Stimulated activated CD4-positive, alpha-beta T cell treated with anti-CD3 and anti-CD28 coated beads, Interleukin-15, amount 100 ng/mL, for 1 hour (primary cell): ENCODE measurements around the gene NDST1.
"Not testable (repeated sequence)": the region's sequence is repeated elsewhere in the genome, so short reads cannot be mapped to it uniquely, and the experiment has no call there.

Experiments
- DNase-seq, 2 donors: peaks; one replicate each; pipeline ENCODE4 v3.0.0-alpha.2; 2020; ENCODE audit warnings: low read depth in 1 of 2, low spot score in 1 of 2

The NDST1 gene

GRCh38 chr5:150507474-150508276, at the start of gene NDST1:
TSS of gene NDST1 (plus strand) at chr5:150508131. CDS start at chr5:150521255, 13,124 bp downstream.
- no peak for DNase-seq

- peak; percentile 71 to 87 for DNase-seq
Observed at GRCh38 chr5:150458802-150459557, 49.0 kb upstream of the NDST1 start.

GRCh38 chr5:150460781-150461180, 47.1 kb upstream of the NDST1 start:
- no peak for DNase-seq

- no peak for DNase-seq
Observed at GRCh38 chr5:150461231-150461630, 46.7 kb upstream of the NDST1 start.

- DNase-seq, result no peak
Observed at GRCh38 chr5:150464554-150465012, 43.3 kb upstream of the NDST1 start.

- DNase-seq, result no peak
Observed at GRCh38 chr5:150465927-150466326, 42.0 kb upstream of the NDST1 start.

GRCh38 chr5:150468206-150468605, 39.7 kb upstream of the NDST1 start:
- no peak for DNase-seq

- no peak for DNase-seq
Observed at GRCh38 chr5:150469718-150470469, 38.0 kb upstream of the NDST1 start.

GRCh38 chr5:150473673-150474358, 34.1 kb upstream of the NDST1 start:
- DNase-seq, result no peak

GRCh38 chr5:150476568-150476967, 31.4 kb upstream of the NDST1 start:
- DNase-seq, result not testable (repeated sequence)

- no peak for DNase-seq
Observed at GRCh38 chr5:150479416-150479815, 28.5 kb upstream of the NDST1 start.

GRCh38 chr5:150481708-150481965, 26.3 kb upstream of the NDST1 start:
- DNase-seq, result no peak

GRCh38 chr5:150481972-150482406, 25.9 kb upstream of the NDST1 start:
- DNase-seq, result no peak

GRCh38 chr5:150484964-150485692, 22.8 kb upstream of the NDST1 start:
- DNase-seq, result no peak

- peak in 1 of 2 donors; percentile 3 for DNase-seq
Observed at GRCh38 chr5:150485693-150486401, 22.1 kb upstream of the NDST1 start.

GRCh38 chr5:150486402-150487198, 21.3 kb upstream of the NDST1 start:
- peak; percentile 13 to 42 for DNase-seq

- no peak for DNase-seq
Observed at GRCh38 chr5:150487199-150488061, 20.5 kb upstream of the NDST1 start.
